HepG2 (cell line): ENCODE data around the gene TMEM86B. TPM values are rescaled to one million over a fixed set of nuclear protein-coding genes. Genes with fewer than 3 reads are reported as not detected.

Experiments
- ATAC-seq: fragments of 200-7000 bp; cut with Tn5 transposase; 3 replicates; pipeline ENCODE4 v1.9.1; 2020; ENCODE audit warnings: mild to moderate bottlenecking, moderate library complexity
- BruUV-seq: library from RNA; stranded (reverse); fragments of 400-500 nt; replicated peaks from 2 replicates; lab custom pipeline; 2021; lab: Mats Ljungman, UMichigan
- CTCF ChIA-PET: fragments of 300-600 bp; formaldehyde crosslinking; extraction: SDS; loops from one replicate; lab custom pipeline; 2021; ENCODE audit warnings: low total read pairs, inconsistent platforms, low intra/inter-chr PET ratio; lab: Yijun Ruan, JAX
- POLR2A ChIA-PET: fragments of 350-600 bp; sonication (Branson Sonifier 250); formaldehyde crosslinking; loops from one replicate; lab custom pipeline; 2020; ENCODE audit warnings: antibody characterized with exemption, inconsistent platforms; lab: Yijun Ruan, JAX
- DNase-seq: peaks from one replicate; pipeline ENCODE4 v3.0.0-alpha.2; 2015; ENCODE audit warnings: low spot score
- FAIRE-seq: peaks from 3 replicates; lab custom pipeline; 2011; peaks lifted over from hg19 to GRCh38; lab: Jason Lieb, UNC
- H2AFZ ChIP-seq: one replicate; pipeline ENCODE4 v1.6.1; 2011; ENCODE audit warnings: low read length, inconsistent platforms
- H3K27ac ChIP-seq: fragments of 300-600 bp; 3 replicates; pipeline ENCODE4 v1.8.0; 2011; ENCODE audit warnings: mixed run types, mild to moderate bottlenecking, mixed read lengths, low read length, inconsistent platforms; ENCODE audit not compliant: insufficient read depth; ENCODE audit errors: extremely low read length
- H3K27me3 ChIP-seq, 2 experiments: fragments of 200-600 bp in 1 of 2; 2 replicates in 1 of 2; 3 replicates in 1 of 2; pipeline versions ENCODE4 v1.6.0 to v1.8.0; 2011; ENCODE audit warnings: low read length in 2 of 2, mild to moderate bottlenecking in 2 of 2, moderate library complexity in 2 of 2, inconsistent platforms in 1 of 2; ENCODE audit not compliant: insufficient read depth in 2 of 2, control insufficient read depth in 1 of 2
- H3K36me3 ChIP-seq, 2 experiments: fragments of 200-600 bp in 1 of 2; replicated peaks in 1 of 2; 2 replicates in 1 of 2; 3 replicates in 1 of 2; pipeline versions ENCODE4 v1.5.1 to v1.8.0; 2011; ENCODE audit warnings: low read length in 2 of 2, inconsistent platforms in 1 of 2; ENCODE audit not compliant: insufficient read depth in 2 of 2, control insufficient read depth in 1 of 2
- H3K4me1 ChIP-seq: 2 replicates; pipeline ENCODE4 v1.5.1; 2012; ENCODE audit warnings: low read length, inconsistent platforms; ENCODE audit not compliant: insufficient read depth
- H3K4me2 ChIP-seq: 2 replicates; pipeline ENCODE4 v1.6.0; 2011; ENCODE audit warnings: low read depth, low read length, inconsistent platforms
- H3K4me3 ChIP-seq, 3 experiments: fragments of 200-600 bp in 1 of 3; sonication (generic), shearing (Covaris generic) in 1 of 3; replicated peaks in 1 of 3; 2 replicates each; pipeline ENCODE4 v1.5.1; 2011 to 2016; ENCODE audit warnings: low read length in 3 of 3, inconsistent platforms in 2 of 3, low read depth in 2 of 3, mild to moderate bottlenecking in 2 of 3, control low read depth in 1 of 3, mixed read lengths in 1 of 3; ENCODE audit not compliant: insufficient read depth in 1 of 3
- H3K79me2 ChIP-seq: one replicate; pipeline ENCODE4 v1.6.1; 2011; ENCODE audit warnings: low read length, inconsistent platforms; ENCODE audit not compliant: insufficient read depth
- H3K9ac ChIP-seq: 2 replicates; pipeline ENCODE4 v1.6.0; 2011; ENCODE audit warnings: mild to moderate bottlenecking, low read depth, low read length, inconsistent platforms; ENCODE audit not compliant: insufficient read depth
- H3K9me3 ChIP-seq: 2 replicates; pipeline ENCODE4 v1.5.1; 2012; ENCODE audit warnings: mild to moderate bottlenecking, low read length
- H4K20me1 ChIP-seq: 2 replicates; pipeline ENCODE4 v1.6.0; 2011; ENCODE audit warnings: inconsistent platforms, mild to moderate bottlenecking, low read length, moderate library complexity; ENCODE audit not compliant: insufficient read depth
- AGO2 ChIP-seq: fragments of 200-400 bp; formaldehyde crosslinking; optimal IDR thresholded peaks from 2 replicates; pipeline ENCODE3; 2017; ENCODE audit warnings: mild to moderate bottlenecking, low read depth, low read length, moderate library complexity
- IKZF1 ChIP-seq: fragments of 450-650 bp; IDR thresholded peaks from 2 replicates; pipeline ENCODE4 v1.7.1; 2016
- MXD1 ChIP-seq: sonication (generic); formaldehyde crosslinking; IDR thresholded peaks from 2 replicates; pipeline ENCODE4 v1.4.0; 2020; ENCODE audit warnings: mild to moderate bottlenecking, missing genetic modification reagents
- POLR2A ChIP-seq, 2 experiments: IDR thresholded peaks; 2 replicates each; pipeline ENCODE4 v1.6.1; 2011; ENCODE audit warnings: low read depth in 2 of 2, low read length in 2 of 2, mild to moderate bottlenecking in 1 of 2, moderate library complexity in 1 of 2; ENCODE audit not compliant: insufficient read depth in 1 of 2
- POLR2G ChIP-seq: fragments of 200-400 bp; formaldehyde crosslinking; IDR thresholded peaks from 2 replicates; pipeline ENCODE4 v1.6.1; 2018; ENCODE audit warnings: mild to moderate bottlenecking, low read depth, low read length, moderate library complexity
- ZBTB33 ChIP-seq: sonication (generic); formaldehyde crosslinking; IDR thresholded peaks from 2 replicates; pipeline ENCODE4 v1.4.0; 2020; ENCODE audit warnings: missing genetic modification reagents
- WGBS: methylation state at CpG from one replicate; pipeline ENCODE4 v1.1.6; 2017; ENCODE audit warnings: low lambda C conversion rate; 5-methylcytosine and 5-hydroxymethylcytosine counted together
- in situ Hi-C: cut with HindIII; loops from 2 replicates; pipeline ENCODE4 v1.10.0; 2017; ENCODE audit warnings: low pct_unique_long_range_greater_than_20kb; ENCODE audit not compliant: extremely low pct_ligation_motif_present
- intact Hi-C: fragments of 100-400 bp; cut with micrococcal nuclease; formaldehyde crosslinking; loops from one replicate; pipeline ENCODE4 v1.10.0; 2022; ENCODE audit not compliant: unreplicated experiment
- polyA plus RNA-seq, 8 experiments: library from polyadenylated mRNA; depleted of rRNA in 3 of 8; stranded (reverse) in 7 of 8; unstranded in 1 of 8; fragments of >200 nt; fragmentation: Illumina TruSeq in 4 of 8; extraction: Trizol in 4 of 8; gene quantifications; 2 replicates each; pipeline versions ENCODE4 v1.2.1 to v1.2.3, GENCODE V29; 2011 to 2016; ENCODE audit warnings: low read depth in 4 of 8, missing spikeins in 1 of 8, mixed read lengths in 1 of 8; ENCODE audit not compliant: insufficient read depth in 1 of 8
- total RNA-seq, 5 experiments: library from RNA; depleted of rRNA; stranded (reverse); fragments of >200 nt; fragmentation: Illumina TruSeq; extraction: Trizol; gene quantifications; 2 replicates each; pipeline ENCODE4 v1.2.3, GENCODE V29; 2016; ENCODE audit warnings: low read depth in 1 of 5

TMEM86B gene
- total and polyA plus RNA-seq, 2 of the 13 experiments (the other 11 are each of a cell fraction or from before 2014, with no cell fraction given): 7.7 to 9.6 TPM

GRCh38 chr19:55189403-55189835, 39.1 kb downstream of the TMEM86B start (continued):
- TF ChIP-seq MXD1 (CRISPR knock-in tag): no peak
- no peak for TF ChIP-seq IKZF1

- H3K4me1 ChIP-seq: no peaks in the 10 kb centered on the region
- no peak overlapping the region for H3K9ac ChIP-seq
- in situ Hi-C loops: no loop called here
- intact Hi-C loops: no loop called here
- no peaks in the 10 kb centered on the region for H3K79me2 ChIP-seq
- H3K4me3 ChIP-seq: no peak overlapping the region
- H3K27ac ChIP-seq: no peak overlapping the region
- ATAC-seq: no peak
- no peaks in the 10 kb centered on the region for H4K20me1 ChIP-seq
- TF ChIP-seq ZBTB33 (CRISPR knock-in tag) (no peak), AGO2 (peak; percentile 48), POLR2G (0 out of 2 replicates have a peak, but pooled peaks have one; percentile 30), POLR2A (IDR thresholded peaks at IDR 0.05; ENCODE audit: insufficient read depth in 1 of 2, low read depth in 2 of 2, low read length in 2 of 2) (peak in 1 of 2 experiments; percentile 41; a peak in 1 of 4 replicates)
- TF ChIP-seq, all 625 proteins: peak for 3
- Histone ChIP-seq H3K4me2 (no peak overlapping the region), H2AFZ (no peak overlapping the region), H3K27me3 (no peaks in the 10 kb centered on the region), H3K36me3 (peaks cover 0 to 1% of the 10 kb centered on the region in 2 experiments; a peak in 1 of 5 replicates), H3K9me3 (no peaks in the 10 kb centered on the region)
- FAIRE-seq (no peak), DNase-seq (no peak)
- ChIA-PET POLR2A (interaction anchor here (1.5 kb wide), 1 partner anchor 19 kb away, joined by 4 read pairs; no protein-coding TSS in a partner anchor), CTCF (no interaction called here)
- WGBS: 94% methylated on average over 8 of the region's 8 CpGs
- no TSS peak for BruUV-seq
These were observed 39.9 kb downstream of the TMEM86B start for GRCh38 chr19:55188625-55189024.
